Smooth muscle cell of the pulmonary artery (primary cell): ENCODE measurements around the gene CD226. TPM values are rescaled to one million over a fixed set of nuclear protein-coding genes. Genes with fewer than 3 reads are reported as not detected.

Experiments
- total RNA-seq: library from RNA; depleted of rRNA; stranded (reverse); fragments of >200 nt; gene quantifications from 2 replicates; pipeline ENCODE4 v1.2.3, GENCODE V29; 2014

CD226 gene
- 0.46 and 0.69 TPM in 2 replicates for total RNA-seq

DNA sequence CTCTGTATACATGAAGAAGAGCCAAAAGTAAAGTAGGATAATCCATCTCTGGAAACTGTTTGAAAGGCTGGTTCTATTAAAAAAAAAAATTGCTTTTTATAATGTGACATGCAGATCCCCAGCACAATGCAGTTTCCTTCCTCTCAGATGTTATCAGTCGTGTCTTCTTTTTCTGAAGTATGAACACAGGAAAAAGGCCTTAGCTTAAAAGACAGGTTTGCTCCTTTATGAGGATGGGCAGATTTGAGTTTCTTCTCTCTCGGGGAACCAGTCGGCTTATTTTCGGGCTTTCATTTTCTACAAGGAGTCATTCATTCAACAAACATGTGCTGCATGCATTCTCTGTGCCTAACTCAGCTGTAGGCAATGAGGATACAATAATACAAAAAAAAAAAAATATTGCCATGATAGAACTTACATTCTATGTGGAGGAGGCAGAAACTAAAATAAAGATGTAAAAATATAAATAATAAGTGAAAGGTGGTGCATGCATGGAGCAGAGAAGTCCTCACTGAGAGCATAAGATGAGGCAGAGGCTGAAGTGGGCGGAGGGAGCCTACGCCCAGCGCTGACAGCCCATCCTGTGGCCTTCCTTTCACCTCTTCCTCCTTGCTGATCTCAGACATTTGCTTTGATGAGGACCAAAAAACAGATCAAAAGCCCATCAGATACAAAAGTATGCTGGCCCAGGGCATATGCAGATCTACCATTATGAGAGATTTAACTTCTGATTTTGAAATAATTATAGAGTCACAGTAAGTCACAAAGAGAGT lies at the start of gene CD226:
TSS of gene CD226 (minus strand) at position 513 of the 773 bp plus-strand sequence. CDS start at position 46, 467 bp downstream.

